NCI-H2029 (cell line): ENCODE results near the gene NEK2.
A peak's percentile ranks its signal among the peaks of the same experiment; 100 is the strongest.
"Not testable (repeated sequence)": the region's sequence is repeated elsewhere in the genome, so short reads cannot be mapped to it uniquely, and the experiment has no call there.

Experiments used
- DNase-seq: peaks from one replicate; lab custom pipeline; 2025; lab: John Stamatoyannopoulos, UW

NEK2 gene

DNA sequence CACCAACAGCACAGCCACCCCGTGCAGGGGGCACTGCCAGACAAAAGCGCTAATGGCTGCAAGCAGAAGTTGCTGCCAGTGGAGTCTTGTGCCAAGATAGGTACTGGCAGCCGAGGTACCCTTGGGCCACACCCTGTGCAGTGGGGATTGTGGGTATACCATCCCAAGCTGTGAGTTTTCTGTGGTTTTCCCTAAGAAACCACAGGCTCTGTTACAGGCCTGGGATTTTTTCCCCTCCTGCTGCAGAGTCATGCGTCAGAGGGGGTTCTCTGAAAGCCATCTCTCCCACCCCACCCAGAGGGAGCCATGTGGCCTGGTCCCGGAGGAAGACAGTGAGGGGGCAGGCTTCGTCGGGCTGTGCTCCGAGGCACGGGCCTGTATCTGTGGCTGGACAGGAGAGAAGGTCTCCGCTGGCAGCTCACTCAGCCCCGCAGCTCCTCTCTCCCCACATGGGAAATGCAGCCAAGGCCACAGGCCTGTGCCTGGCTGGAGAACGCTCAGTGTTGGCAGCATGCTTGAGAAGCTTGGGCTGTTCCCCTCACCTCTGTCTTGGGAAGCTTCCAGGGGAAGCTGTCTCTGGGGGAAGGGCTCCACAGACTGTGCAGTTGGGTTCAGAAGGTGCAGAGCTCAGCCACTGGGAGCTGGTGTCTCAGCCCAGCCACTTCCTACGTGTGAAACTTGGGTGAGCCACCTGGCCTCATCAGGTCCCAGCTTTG is 42.5 kb downstream of the NEK2 start:
- no peak for DNase-seq

- DNase-seq = no peak
Measured at GRCh38 chr1:211632117-211632807, 43.2 kb downstream of the NEK2 start.

GRCh38 chr1:211631168-211631567 is 44.3 kb downstream of the NEK2 start:
- DNase-seq = no peak

DNA sequence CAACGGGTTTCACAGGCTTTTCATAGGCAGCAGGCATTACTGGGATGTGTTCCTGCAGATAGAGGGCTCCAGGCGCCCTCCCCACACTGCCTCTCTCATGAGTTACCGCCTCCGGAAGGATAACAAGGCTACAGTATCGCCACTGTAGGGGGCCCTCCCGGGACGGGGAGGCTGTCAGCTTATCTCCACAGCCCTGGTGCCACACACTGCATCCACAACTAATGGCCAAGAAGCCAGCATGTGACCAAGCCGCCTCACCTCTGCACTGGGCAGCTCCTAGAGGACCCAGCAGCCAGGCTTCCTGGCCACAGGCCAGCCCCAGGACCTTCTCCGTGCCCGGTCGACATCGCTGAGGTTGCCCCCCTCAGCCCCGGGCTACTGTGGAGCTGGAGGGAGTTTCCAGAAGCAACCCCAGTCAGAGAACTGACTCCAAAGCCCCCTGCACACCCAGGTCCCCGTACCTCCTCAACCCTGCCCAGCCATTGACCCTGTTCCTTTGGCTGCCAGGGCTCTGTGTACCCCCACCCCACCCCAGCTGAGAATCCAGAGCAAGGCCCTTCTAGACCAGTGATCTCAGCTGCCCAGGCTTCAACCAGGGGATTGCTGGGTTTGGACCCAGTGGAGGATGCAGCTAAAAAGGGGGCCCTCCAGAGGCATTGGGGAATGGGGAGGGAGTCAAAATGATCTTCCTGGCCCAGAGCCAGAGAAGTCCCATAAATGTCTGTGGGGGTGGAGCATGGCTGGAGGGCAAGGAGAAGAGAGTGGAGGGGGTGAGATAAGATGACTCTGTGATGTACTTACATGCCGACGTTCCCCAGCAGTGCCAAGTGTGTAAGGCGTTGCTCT is 45.0 kb downstream of the NEK2 start:
- no peak for DNase-seq

DNA sequence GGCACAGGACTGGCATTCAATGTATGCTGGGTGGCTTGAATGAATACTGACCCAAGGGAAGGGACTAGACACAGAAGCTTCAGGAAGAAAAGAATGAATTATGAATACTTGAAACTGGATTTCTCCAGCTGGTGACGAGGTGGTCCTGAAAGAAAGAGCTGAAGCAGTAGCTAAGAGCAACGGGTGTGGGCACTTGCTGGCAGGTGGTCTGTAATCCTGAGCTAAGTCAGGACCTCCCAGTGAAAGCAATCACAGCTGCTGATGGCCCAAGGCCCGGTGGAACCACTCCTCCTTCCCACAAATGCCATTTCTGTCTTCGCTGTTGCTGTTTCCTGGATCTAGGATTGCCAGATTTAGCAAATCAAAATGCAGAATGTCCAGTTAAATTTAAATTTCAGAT is 47.0 kb downstream of the NEK2 start:
- DNase-seq = no peak

- DNase-seq = no peak
Measured at GRCh38 chr1:211627259-211627658, 48.2 kb downstream of the NEK2 start.

DNA sequence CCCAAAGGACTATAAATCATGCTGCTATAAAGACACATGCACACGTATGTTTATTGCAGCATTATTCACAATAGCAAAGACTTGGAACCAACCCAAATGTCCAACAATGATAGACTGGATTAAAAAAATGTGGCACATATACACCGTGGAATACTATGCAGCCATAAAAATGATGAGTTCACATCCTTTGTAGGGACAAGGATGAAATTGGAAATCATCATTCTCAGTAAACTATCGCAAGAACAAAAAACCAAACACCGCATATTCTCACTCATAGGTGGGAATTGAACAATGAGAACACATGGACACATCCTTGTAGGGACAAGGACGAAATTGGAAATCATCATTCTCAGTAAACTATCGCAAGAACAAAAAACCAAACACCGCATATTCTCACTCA is 49.6 kb downstream of the NEK2 start:
- DNase-seq = not testable (repeated sequence)

DNA sequence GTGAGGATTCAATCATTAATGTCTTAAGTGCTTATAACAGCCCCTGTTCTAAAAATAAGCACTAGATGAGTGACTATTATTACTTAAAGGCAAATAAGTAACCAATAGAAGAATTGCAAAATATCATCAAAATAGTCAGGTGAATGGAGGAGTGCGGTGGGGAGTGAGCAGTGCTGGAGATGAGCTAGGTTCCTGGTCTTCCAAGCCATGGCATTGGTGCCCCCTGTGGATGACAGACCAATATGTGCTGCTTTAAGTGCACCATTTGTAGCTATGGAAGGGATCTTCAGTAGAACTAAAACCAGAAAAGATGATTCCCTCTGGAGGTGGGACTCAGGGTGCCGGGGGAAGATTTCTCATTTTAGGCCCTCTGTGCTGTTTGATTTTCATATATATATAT is 50.4 kb downstream of the NEK2 start:
- no peak for DNase-seq

DNA sequence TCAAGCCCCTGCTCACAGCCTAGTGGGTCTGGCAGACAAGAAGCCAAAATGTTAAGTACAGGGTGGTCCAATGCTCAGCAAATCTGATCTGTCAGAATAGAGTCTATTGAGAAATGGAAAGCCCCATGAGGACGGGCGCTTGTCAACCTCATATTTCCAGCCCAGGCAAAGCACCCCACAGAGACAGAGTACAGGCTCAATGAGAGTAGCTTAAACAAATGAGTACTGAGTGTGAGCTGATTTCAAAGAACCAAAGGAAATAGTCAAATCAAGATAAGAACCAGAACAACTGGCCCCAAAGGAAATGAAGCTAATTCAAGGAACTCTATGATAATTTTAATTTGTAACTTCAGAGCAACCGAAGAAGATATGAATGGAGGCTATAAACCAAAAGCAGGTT is 51.9 kb downstream of the NEK2 start:
- no peak for DNase-seq

DNA sequence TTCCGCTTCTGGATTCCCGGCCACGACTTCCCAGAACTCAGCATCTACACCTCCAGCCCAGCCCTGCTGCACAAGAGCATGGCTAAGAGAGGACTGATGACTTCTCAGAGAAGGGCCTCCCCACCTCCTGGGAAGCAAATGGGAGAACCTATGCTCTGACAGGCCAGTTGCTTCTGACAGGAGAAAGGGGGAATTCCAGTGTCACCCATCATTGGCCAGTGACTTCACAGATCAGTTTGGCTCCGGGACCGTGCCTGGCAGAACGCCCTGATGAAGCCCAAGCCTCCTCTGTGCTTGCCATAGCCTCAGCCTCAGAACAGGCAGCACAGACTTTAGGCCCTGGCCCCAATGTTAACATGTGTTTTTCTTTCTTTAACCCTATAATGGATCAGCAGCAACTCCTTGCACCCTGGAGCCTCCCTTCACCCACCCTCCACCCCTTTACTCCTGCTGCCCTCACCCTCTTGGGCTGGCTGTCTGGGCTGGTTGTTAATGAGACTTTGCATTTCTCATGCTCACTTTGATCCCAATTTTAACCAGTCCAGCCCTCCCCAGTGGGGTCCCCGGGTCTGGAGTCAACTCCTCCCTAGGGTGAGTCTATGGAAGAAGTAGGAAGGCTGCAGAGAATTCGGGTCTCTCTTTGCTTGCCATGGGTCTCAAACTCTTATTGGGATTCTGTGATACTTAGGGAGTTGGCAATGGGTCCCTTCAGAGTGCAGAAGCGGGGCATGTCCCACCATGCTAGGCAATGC is 53.8 kb downstream of the NEK2 start:
- DNase-seq = no peak

GRCh38 chr1:211620097-211620496 is 55.3 kb downstream of the NEK2 start:
- no peak for DNase-seq

DNA sequence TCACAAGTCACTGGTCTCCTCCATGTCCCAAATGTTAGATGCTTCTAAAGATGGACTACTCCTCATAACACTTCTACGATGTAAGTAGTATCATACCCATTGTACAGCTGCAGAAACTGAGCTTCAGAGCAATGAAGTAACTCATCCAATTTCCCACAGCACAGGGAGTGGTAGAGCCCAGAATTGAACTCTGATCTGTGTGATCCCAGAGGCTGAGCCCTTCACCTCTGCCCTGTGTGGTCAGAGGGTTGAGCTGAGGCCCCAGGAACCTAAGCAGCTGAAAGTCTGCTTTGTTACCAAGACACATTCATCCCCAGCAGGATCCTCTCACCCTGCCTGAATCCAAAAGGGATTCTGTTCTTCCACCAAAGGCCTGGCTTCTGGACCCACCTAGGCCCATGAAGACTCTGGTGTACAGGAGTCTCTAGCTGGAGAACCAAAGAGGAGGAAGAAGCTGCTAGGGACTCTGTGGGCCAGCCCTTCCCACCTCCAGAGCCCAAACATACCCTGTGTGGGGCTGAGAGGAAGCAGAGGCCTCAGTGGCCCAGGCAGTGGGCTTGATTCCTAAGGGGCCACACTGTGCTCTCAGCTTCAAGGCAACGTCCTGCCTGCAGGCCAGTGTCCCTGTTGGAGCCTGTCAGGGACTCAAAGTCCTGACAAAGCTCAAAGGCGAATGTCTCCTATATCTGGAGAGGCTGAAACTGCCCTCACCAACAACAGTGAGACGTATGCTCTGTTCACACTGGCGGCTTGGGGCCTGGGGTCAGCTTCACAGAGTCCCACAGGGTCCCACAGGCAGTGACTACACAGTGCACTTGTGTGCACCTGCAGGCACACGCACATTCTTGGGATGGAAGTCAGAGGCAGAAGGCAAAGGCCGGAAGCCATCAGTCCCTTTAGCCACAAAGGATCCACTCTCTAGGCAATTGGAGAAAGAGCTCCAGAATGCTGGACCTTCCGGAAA is 56.1 kb downstream of the NEK2 start:
- no peak for DNase-seq

GRCh38 chr1:211616965-211617297 is 58.5 kb downstream of the NEK2 start:
- DNase-seq = no peak

- peak; percentile 8 for DNase-seq
Measured at GRCh38 chr1:211616231-211616964, 59.0 kb downstream of the NEK2 start.

GRCh38 chr1:211614615-211615014 is 60.8 kb downstream of the NEK2 start:
- no peak for DNase-seq

DNA sequence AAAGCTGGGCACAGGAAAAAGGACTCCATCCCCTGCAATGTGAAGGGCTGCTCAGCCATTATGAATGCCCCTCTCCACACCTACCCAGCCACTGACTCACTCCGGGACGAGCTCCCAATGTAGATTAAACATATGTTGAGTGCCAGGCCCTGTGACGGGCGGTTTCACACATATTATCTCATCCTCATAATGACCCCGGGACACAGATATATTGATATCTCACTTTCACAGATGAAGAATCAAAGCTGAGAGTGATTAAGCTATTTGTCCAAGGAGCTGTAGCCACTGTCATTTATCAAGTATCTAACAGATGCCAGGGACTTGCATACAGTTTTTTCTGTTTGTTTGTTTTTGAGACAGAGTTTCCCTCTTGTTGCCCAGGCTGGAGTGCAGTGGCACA is 61.5 kb downstream of the NEK2 start:
- no peak for DNase-seq

DNA sequence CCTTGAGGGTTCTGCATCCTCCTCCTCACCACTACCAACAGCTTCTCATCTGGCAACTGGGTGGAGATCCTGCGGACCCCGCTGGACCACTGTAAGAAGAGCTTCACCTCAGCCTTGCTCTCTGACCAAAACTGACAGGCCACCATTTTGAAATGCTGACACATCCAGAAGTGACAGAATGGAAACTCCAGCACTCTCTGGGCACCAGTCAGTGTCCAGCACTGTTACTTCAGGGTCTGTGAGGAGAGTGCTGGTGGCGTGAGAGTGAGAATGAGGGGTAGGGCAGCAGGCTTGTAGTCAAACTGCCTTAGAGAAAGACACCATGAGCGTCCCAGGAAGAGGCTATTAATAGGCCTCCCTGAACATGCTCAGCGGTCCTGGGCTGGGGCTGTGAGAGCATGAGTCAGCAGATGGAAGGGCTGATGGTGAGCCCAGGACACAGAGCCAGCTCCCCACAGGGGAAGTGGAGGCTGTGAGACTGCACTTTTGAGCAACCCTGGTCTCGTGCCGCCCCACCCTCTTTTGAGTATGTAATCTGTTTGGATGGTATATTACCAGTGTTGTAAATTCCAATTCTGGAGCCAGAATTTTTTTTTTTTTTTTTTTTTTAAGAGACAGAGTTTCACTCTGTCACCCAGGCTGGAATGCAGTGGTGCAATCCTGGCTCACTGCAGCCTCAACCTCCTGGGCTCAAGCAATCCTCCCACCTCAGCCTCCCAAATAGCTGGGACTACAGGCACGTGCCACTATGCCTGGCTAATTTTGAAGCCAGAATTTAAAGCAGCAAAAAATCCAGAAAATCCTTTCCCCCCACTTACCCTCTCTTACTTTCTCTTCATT is 62.1 kb downstream of the NEK2 start:
- no peak for DNase-seq

- no peak for DNase-seq
Measured at GRCh38 chr1:211612786-211613107, 62.7 kb downstream of the NEK2 start.
